Uterus (tissue), 2 donors: ENCODE data around the gene TEX29.

ENCODE experiments used
- CTCF ChIP-seq, 4 experiments: fragments of 200-600 bp in 2 of 4; fragments of 450-650 bp in 2 of 4; sonication (generic) in 2 of 4; IDR thresholded peaks; one replicate each; pipeline ENCODE4 v1.5.1; 2016 to 2019; ENCODE audit warnings: antibody characterized with exemption in 4 of 4, mild to moderate bottlenecking in 2 of 4, moderate library complexity in 1 of 4
- POLR2A ChIP-seq, 2 donors: fragments of 450-650 bp; IDR thresholded peaks; one replicate each; pipeline ENCODE4 v1.6.1; 2016; ENCODE audit warnings: antibody characterized with exemption in 2 of 2, mild to moderate bottlenecking in 1 of 2, moderate library complexity in 1 of 2

- TF ChIP-seq POLR2A (IDR thresholded peaks at IDR 0.05) (no peak), CTCF (IDR thresholded peaks at IDR 0.05) (no peak)
Observed at GRCh38 chr13:111380431-111380830, 60.0 kb downstream of the TEX29 start.
